H9 (cell line): ENCODE measurements around the gene ARAF. TPM values are rescaled to one million over a fixed set of nuclear protein-coding genes. Genes with fewer than 3 reads are reported as not detected.

Experiments used
- DNase-seq: peaks from one replicate; pipeline ENCODE4 v3.0.0-alpha.2; 2017
- H2AFZ ChIP-seq: one replicate; pipeline ENCODE4 v1.6.1; 2013; ENCODE audit warnings: mild to moderate bottlenecking, low read length, control low read depth, moderate library complexity
- H2AK5ac ChIP-seq: 2 replicates; pipeline ENCODE4 v1.6.1; 2013; ENCODE audit warnings: low read length, control low read depth, mixed read lengths; ENCODE audit not compliant: insufficient read length
- H2BK120ac ChIP-seq: one replicate; pipeline ENCODE4 v1.6.1; 2013; ENCODE audit warnings: low read depth, mild to moderate bottlenecking, low read length, control low read depth, inconsistent platforms; ENCODE audit not compliant: poor library complexity, severe bottlenecking
- H2BK12ac ChIP-seq: 2 replicates; pipeline ENCODE4 v1.6.1; 2013; ENCODE audit warnings: low read length, control low read depth, mixed read lengths, low read depth; ENCODE audit not compliant: insufficient read length
- H2BK15ac ChIP-seq: 2 replicates; pipeline ENCODE4 v1.6.1; 2013; ENCODE audit warnings: low read depth, low read length, control low read depth
- H2BK20ac ChIP-seq: one replicate; pipeline ENCODE4 v1.6.1; 2013; ENCODE audit warnings: low read depth, mild to moderate bottlenecking, low read length, control low read depth, inconsistent platforms; ENCODE audit not compliant: poor library complexity, severe bottlenecking
- H2BK5ac ChIP-seq: 2 replicates; pipeline ENCODE4 v1.6.1; 2013; ENCODE audit warnings: low read length, control low read depth, mixed read lengths; ENCODE audit not compliant: insufficient read length
- H3K14ac ChIP-seq: 2 replicates; pipeline ENCODE4 v1.6.1; 2013; ENCODE audit warnings: low read length, control low read depth; ENCODE audit not compliant: insufficient read depth
- H3K18ac ChIP-seq: 2 replicates; pipeline ENCODE4 v1.6.1; 2013; ENCODE audit warnings: low read depth, mild to moderate bottlenecking, mixed read lengths, low read length, control low read depth; ENCODE audit not compliant: insufficient read length
- H3K23ac ChIP-seq: 2 replicates; pipeline ENCODE4 v1.6.1; 2013; ENCODE audit warnings: low read length, control low read depth, mixed read lengths, low read depth; ENCODE audit not compliant: insufficient read length
- H3K23me2 ChIP-seq: 2 replicates; pipeline ENCODE4 v1.6.1; 2013; ENCODE audit warnings: low read depth, mild to moderate bottlenecking, mixed read lengths, low read length, control low read depth; ENCODE audit not compliant: insufficient read length, poor library complexity, severe bottlenecking
- H3K27ac ChIP-seq: 2 replicates; pipeline ENCODE4 v1.5.1; 2013; ENCODE audit warnings: low read length, control low read depth, mixed read lengths, low read depth; ENCODE audit not compliant: insufficient read length
- H3K27me3 ChIP-seq: 2 replicates; pipeline ENCODE4 v1.6.1; 2013; ENCODE audit warnings: low read length, control low read depth, inconsistent platforms; ENCODE audit not compliant: insufficient read depth
- H3K4ac ChIP-seq: 2 replicates; pipeline ENCODE4 v1.6.1; 2013; ENCODE audit warnings: low read depth, mild to moderate bottlenecking, control low read depth, inconsistent platforms, low read length, moderate library complexity
- H3K4me1 ChIP-seq: 2 replicates; pipeline ENCODE4 v1.6.1; 2013; ENCODE audit warnings: low read length, control low read depth, inconsistent platforms; ENCODE audit not compliant: insufficient read depth
- H3K4me2 ChIP-seq: 2 replicates; pipeline ENCODE4 v1.6.1; 2013; ENCODE audit warnings: low read length, control low read depth, mixed read lengths; ENCODE audit not compliant: insufficient read length, insufficient read depth
- H3K56ac ChIP-seq: 2 replicates; pipeline ENCODE4 v1.6.1; 2013; ENCODE audit warnings: low read depth, mild to moderate bottlenecking, mixed read lengths, low read length, control low read depth; ENCODE audit not compliant: insufficient read length
- H3K79me1 ChIP-seq: 2 replicates; pipeline ENCODE4 v1.6.1; 2013; ENCODE audit warnings: low read depth, mild to moderate bottlenecking, moderate library complexity, low read length, control low read depth, inconsistent platforms; ENCODE audit not compliant: insufficient read depth, poor library complexity, severe bottlenecking
- H3K79me2 ChIP-seq: 2 replicates; pipeline ENCODE4 v1.6.1; 2013; ENCODE audit warnings: low read length, control low read depth, inconsistent platforms; ENCODE audit not compliant: insufficient read depth
- H3K9ac ChIP-seq: 2 replicates; pipeline ENCODE4 v1.6.1; 2013; ENCODE audit warnings: low read length, control low read depth, mixed read lengths; ENCODE audit not compliant: insufficient read length; ENCODE audit errors: extremely low read depth
- H3K9me3 ChIP-seq: one replicate; pipeline ENCODE4 v1.6.1; 2013; ENCODE audit warnings: low read depth, low read length, inconsistent platforms; ENCODE audit not compliant: control insufficient read depth
- H3T11ph ChIP-seq: one replicate; pipeline ENCODE4 v1.6.1; 2013; ENCODE audit warnings: mild to moderate bottlenecking, low read length, control low read depth, inconsistent platforms
- H4K20me1 ChIP-seq: one replicate; pipeline ENCODE4 v1.6.1; 2013; ENCODE audit not compliant: control insufficient read depth, insufficient read length, insufficient read depth
- H4K5ac ChIP-seq: 2 replicates; pipeline ENCODE4 v1.6.1; 2013; ENCODE audit warnings: low read depth, mild to moderate bottlenecking, mixed read lengths, low read length, control low read depth; ENCODE audit not compliant: insufficient read length
- H4K8ac ChIP-seq: replicated peaks from 2 replicates; pipeline ENCODE4 v1.6.1; 2013; ENCODE audit warnings: low read length, control low read depth, mixed read lengths, low read depth; ENCODE audit not compliant: insufficient read length
- H4K91ac ChIP-seq: 2 replicates; pipeline ENCODE4 v1.6.1; 2013; ENCODE audit warnings: low read depth, mild to moderate bottlenecking, moderate library complexity, mixed read lengths, low read length, control low read depth; ENCODE audit not compliant: insufficient read length
- H3K27ac Mint-ChIP-seq, 3 experiments: 2 replicates in 2 of 3; 3 replicates in 1 of 3; pipeline ENCODE4 v1.8.0; 2020 to 2021; ENCODE audit warnings: mixed read lengths in 3 of 3, mild to moderate bottlenecking in 1 of 3, moderate library complexity in 1 of 3
- H3K27me3 Mint-ChIP-seq: 2 replicates; pipeline ENCODE4 v1.8.0; 2021; ENCODE audit warnings: low read depth, mild to moderate bottlenecking, moderate library complexity, mixed read lengths
- H3K36me3 Mint-ChIP-seq, 3 experiments: 2 replicates in 2 of 3; 3 replicates in 1 of 3; pipeline ENCODE4 v1.8.0; 2020 to 2021; ENCODE audit warnings: low read depth in 3 of 3, mixed read lengths in 3 of 3; ENCODE audit not compliant: insufficient read depth in 1 of 3
- H3K4me1 Mint-ChIP-seq, 2 experiments: 2 replicates each; pipeline ENCODE4 v1.8.0; 2020; ENCODE audit warnings: mixed read lengths in 2 of 2
- H3K4me3 Mint-ChIP-seq, 2 experiments: 2 replicates in 1 of 2; 3 replicates in 1 of 2; pipeline ENCODE4 v1.8.0; 2020 to 2021; ENCODE audit warnings: mild to moderate bottlenecking in 2 of 2, mixed read lengths in 2 of 2, moderate library complexity in 1 of 2
- H3K9me3 Mint-ChIP-seq, 2 experiments: 2 replicates in 1 of 2; 3 replicates in 1 of 2; pipeline ENCODE4 v1.8.0; 2020; ENCODE audit warnings: mild to moderate bottlenecking in 2 of 2, mixed read lengths in 2 of 2, moderate library complexity in 1 of 2
- CTCF ChIP-seq: fragments of 200-600 bp; sonication (generic); conservative IDR thresholded peaks from 3 replicates; pipeline ENCODE4 v1.8.0; 2021; ENCODE audit warnings: antibody characterized with exemption, mild to moderate bottlenecking
- WGBS: extraction: QIAGEN DNeasy Blood & Tissue Kit; methylation state at CpG from one replicate; pipeline ENCODE4 v1.1.7; 2013; ENCODE audit warnings: missing lambda C conversion rate, low lambda C conversion rate, mixed read lengths; ENCODE audit not compliant: insufficient read length; ENCODE audit errors: extremely low coverage; 5-methylcytosine and 5-hydroxymethylcytosine counted together
- total RNA-seq: library from RNA; stranded (reverse); gene quantifications from 2 replicates; pipeline ENCODE4 v1.2.1, GENCODE V29; 2021

The ARAF gene
- total RNA-seq, 1 experiment from 2014 or later: 48.1 TPM

GRCh38 chrX:47514533-47515235 lies 46.3 kb upstream of the ARAF start:
- H3K27ac Mint-ChIP-seq: no peak overlapping the region; a peak in 1 of 7 replicates
- Histone ChIP-seq H2AFZ (no peak overlapping the region), H2BK15ac (no peak overlapping the region), H3K23ac (no peak overlapping the region), H3K27me3 (no peaks in the 10 kb centered on the region), H2AK5ac (no peak overlapping the region), H3T11ph (no peak overlapping the region), H3K23me2 (peaks cover 3% of the 10 kb centered on the region), H3K56ac (no peak overlapping the region), H3K18ac (no peak overlapping the region), H4K91ac (no peak overlapping the region), H3K79me1 (no peaks in the 10 kb centered on the region), H3K4me1 (no peaks in the 10 kb centered on the region), H4K8ac (no peak overlapping the region), H3K4ac (no peak overlapping the region), H2BK5ac (no peak overlapping the region), H2BK12ac (no peak overlapping the region), H4K20me1 (no peaks in the 10 kb centered on the region), H3K9me3 (peaks cover 18% of the 10 kb centered on the region), H3K27ac (no peak overlapping the region), H3K4me2 (no peak overlapping the region), H3K79me2 (no peaks in the 10 kb centered on the region), H2BK120ac (no peak overlapping the region), H3K14ac (no peak overlapping the region), H2BK20ac (no peak overlapping the region), H4K5ac (no peak overlapping the region), H3K9ac (no peak overlapping the region)
- no peak for DNase-seq
- H3K27me3 Mint-ChIP-seq: peaks cover 6% of the 10 kb centered on the region
- TF ChIP-seq CTCF: no peak
- peaks cover 0 to 10% (median 4%) of the 10 kb centered on the region in 3 experiments; a peak in 4 of 7 replicates for H3K36me3 Mint-ChIP-seq
- peaks cover 10 to 11% of the 10 kb centered on the region in 2 experiments for H3K4me1 Mint-ChIP-seq
- peak overlapping the region in 1 of 2 experiments; percentile 3; a peak in 2 of 5 replicates for H3K4me3 Mint-ChIP-seq
- WGBS: no CpG with 5 or more reads among the region's 7 CpGs
- H3K9me3 Mint-ChIP-seq: peaks cover 40 to 49% of the 10 kb centered on the region in 2 experiments
